ENCODE results near the gene SLC25A44.

DNA sequence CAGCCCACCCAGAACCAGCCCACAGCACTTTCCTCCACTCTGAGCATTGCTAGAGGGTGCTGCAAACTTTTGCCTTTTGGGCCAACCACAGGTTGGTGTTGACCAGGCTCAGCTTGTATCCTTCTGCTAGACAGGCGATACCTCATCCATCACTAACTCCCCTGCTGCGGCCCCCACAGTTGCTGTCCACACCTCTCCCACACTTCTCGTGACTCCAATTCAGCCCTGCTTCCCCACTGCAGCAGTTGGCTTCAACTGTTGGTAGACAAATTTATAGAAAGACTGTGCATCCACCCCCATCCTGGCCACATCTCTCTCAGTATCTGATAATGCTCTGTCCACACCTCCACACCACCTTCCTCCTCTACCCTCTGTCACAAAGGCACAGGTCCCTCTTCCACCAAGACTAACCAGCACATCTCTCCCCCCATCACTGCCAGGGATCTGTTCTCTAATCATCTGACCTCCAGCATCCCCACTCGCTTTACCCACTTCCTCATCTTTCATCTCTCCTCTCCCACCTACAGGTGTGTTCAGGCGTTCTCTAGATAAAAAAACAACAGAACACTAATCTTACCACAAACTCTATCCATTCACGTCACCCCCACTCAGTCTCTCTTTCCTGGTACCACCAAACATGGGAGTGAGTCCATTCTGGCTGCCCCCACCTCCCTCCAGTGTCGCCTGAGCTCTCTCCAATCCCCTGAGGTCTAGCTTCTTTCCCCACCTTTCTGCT, 15.8 kb upstream of the SLC25A44 start:
- TF ChIP-seq, protein P1, sequence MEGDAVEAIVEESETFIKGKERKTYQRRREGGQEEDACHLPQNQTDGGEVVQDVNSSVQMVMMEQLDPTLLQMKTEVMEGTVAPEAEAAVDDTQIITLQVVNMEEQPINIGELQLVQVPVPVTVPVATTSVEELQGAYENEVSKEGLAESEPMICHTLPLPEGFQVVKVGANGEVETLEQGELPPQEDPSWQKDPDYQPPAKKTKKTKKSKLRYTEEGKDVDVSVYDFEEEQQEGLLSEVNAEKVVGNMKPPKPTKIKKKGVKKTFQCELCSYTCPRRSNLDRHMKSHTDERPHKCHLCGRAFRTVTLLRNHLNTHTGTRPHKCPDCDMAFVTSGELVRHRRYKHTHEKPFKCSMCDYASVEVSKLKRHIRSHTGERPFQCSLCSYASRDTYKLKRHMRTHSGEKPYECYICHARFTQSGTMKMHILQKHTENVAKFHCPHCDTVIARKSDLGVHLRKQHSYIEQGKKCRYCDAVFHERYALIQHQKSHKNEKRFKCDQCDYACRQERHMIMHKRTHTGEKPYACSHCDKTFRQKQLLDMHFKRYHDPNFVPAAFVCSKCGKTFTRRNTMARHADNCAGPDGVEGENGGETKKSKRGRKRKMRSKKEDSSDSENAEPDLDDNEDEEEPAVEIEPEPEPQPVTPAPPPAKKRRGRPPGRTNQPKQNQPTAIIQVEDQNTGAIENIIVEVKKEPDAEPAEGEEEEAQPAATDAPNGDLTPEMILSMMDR (IDR thresholded peaks at IDR 0.05) = no peak
- TF ChIP-seq POLR2A (IDR thresholded peaks at IDR 0.05) = no peak
